ENCODE data around the gene PRIM1.
"Not testable (repeated sequence)": the region's sequence is repeated elsewhere in the genome, so short reads cannot be mapped to it uniquely, and the experiment has no call there.

The PRIM1 gene

DNA sequence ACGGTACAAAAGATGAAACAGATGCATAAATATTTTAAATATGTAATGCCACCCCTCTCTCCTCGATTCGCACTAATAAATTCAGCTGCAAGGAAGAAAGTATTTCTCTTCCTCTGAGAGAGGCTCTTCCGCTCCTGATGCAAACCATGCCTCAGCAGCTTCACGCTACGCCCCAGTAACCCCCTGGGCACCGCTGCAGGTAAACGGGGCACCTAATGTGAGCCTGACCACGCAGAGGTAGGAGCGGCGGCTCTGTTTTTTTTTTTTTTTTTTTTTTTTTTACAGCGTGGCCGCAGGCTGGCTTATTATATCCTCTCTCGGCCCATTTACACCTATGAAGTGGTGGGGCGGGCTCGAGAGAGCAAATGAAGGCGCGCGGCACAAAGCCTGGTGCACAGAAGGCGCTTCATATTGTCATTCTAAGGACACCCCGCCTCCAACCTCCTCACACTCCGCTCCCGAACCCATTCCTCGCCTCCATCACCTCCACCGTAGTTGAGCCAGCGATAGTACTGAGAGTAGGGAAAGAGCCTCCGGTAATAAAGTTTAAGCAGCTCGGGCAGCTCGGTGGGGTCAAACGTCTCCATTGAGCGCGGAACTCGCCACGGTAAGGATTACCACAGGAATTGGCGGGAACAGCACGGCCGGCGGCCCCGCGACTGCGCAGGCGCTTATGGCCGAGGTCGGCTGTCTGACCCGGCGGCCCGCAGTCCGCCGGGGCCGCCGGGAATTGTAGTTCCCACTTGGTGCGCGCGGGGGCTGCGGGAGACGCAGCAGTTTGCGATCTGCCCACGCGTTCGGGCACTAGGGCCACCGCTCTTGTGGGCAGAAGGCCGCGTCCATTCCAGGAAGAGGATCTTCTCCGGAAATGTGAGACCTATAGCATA lies at the start of gene PRIM1:
Gene PRIM1, minus strand, starts transcription at position 612 of the 887 bp plus-strand sequence. Its CDS starts 25 bp downstream, at position 587.
- DNase-seq (ENCODE audit: low spot score): peak; percentile 93
- TF ChIP-seq, protein P1, sequence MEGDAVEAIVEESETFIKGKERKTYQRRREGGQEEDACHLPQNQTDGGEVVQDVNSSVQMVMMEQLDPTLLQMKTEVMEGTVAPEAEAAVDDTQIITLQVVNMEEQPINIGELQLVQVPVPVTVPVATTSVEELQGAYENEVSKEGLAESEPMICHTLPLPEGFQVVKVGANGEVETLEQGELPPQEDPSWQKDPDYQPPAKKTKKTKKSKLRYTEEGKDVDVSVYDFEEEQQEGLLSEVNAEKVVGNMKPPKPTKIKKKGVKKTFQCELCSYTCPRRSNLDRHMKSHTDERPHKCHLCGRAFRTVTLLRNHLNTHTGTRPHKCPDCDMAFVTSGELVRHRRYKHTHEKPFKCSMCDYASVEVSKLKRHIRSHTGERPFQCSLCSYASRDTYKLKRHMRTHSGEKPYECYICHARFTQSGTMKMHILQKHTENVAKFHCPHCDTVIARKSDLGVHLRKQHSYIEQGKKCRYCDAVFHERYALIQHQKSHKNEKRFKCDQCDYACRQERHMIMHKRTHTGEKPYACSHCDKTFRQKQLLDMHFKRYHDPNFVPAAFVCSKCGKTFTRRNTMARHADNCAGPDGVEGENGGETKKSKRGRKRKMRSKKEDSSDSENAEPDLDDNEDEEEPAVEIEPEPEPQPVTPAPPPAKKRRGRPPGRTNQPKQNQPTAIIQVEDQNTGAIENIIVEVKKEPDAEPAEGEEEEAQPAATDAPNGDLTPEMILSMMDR (conservative IDR thresholded peaks at IDR 0.05; ENCODE audit: low read depth): no peak
- POLR2A ChIA-PET (ENCODE audit: low non-redundant PET): interaction anchor here (1.0 kb wide), 1 partner anchor 104 kb away, joined by 4 read pairs; no protein-coding TSS in a partner anchor
- H3K27ac ChIP-seq: peak within 1 kb of the TSS; percentile 85
- CTCF ChIA-PET: interaction anchor here (0.6 to 1.3 kb wide), 3 partner anchors 253 to 425 kb away, joined by 3 to 4 read pairs (median 3); no protein-coding TSS in a partner anchor

DNA sequence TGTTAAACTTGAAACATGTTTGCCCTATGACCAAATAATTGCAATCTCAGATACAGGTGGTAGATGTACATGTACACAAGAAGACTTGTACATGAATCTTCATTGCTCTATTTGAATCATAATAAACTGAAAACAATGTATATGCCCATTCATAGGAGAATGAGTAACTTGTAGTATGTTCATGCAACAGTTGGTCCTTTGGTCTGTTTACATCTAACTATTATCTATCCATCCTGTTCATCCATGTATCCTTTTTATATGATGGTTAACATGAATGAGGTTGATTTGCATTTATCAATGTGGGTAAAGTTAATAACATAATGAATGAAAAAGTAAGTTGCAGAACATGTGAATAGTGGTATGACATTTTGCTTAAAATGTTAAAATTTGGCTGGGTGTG lies 48.1 kb upstream of the PRIM1 start:
- TF ChIP-seq, protein P1 (conservative IDR thresholded peaks at IDR 0.05; ENCODE audit: low read depth): no peak
- no peak for DNase-seq (ENCODE audit: low spot score)
- CTCF ChIA-PET: no interaction called here
- POLR2A ChIA-PET (ENCODE audit: low non-redundant PET): no interaction called here
- H3K27ac ChIP-seq: no peak overlapping the region

DNA sequence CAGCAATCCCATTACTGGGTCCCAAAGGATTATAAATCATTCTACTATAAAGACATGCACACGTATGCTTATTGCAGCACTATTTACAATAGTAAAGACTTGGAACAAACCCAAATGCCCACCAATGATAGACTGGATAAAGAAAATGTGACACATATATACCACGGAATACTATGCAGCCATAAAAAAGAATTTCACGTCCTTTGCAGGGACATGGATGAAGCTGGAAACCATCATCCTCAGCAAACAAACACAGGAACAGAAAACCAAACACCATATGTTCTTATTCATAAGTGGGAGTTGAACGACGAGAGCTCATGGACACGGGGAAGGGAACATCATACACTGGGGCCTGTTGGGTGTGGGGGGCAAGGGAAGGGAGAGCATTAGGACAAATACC lies 47.2 kb upstream of the PRIM1 start:
- POLR2A ChIA-PET (ENCODE audit: low non-redundant PET); CTCF ChIA-PET; H3K27ac ChIP-seq; DNase-seq (ENCODE audit: low spot score): not testable (repeated sequence)

DNA sequence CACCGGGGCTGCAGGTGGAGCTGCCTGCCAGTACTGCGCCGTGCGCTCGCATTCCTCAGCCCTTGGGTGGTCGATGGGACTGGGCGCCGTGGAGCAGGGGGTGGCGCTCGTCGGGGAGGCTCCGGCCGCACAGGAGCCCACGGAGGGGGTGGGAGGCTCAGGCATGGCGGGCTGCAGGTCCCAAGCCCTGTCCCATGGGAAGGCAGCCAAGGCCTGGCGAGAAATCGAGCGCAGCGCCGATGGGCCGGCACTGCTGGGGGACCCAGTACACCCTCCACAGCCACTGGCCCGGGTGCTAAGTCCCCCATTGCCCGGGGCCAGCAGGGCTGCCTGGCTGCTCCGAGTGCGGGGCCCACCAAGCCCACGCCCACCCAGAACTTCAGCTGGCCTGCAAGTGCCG lies 43.7 kb upstream of the PRIM1 start:
- CTCF ChIA-PET; H3K27ac ChIP-seq; DNase-seq (ENCODE audit: low spot score); POLR2A ChIA-PET (ENCODE audit: low non-redundant PET): not testable (repeated sequence)

DNA sequence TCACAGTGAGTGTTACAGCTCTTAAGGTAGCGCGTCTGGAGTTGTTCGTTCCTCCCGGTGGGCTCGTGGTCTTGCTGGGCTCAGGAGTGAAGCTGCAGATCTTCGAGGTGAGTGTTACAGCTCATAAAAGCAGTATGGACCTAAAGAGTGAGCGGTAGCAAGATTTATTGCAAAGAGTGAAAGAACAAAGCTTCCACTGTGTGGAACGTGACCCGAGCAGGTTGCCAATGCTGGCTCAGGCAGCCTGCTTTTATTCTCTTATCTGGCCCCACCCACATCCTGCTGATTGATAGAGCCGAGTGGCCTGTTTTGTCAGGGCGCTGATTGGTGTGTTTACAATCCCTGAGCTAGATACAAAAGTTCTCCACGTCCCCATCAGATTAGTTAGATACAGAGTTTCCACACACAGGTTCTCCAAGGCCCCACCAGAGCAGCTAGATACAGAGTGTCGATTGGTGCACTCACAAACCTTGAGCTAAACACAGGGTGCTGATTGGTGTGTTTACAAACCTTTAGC lies 43.0 kb upstream of the PRIM1 start:
- CTCF ChIA-PET; DNase-seq (ENCODE audit: low spot score); H3K27ac ChIP-seq: not testable (repeated sequence)
- POLR2A ChIA-PET (ENCODE audit: low non-redundant PET): interaction anchor here (0.6 kb wide), 1 partner anchor 32 kb away, joined by 6 read pairs; the partner anchor contains the start of gene HSD17B6

DNA sequence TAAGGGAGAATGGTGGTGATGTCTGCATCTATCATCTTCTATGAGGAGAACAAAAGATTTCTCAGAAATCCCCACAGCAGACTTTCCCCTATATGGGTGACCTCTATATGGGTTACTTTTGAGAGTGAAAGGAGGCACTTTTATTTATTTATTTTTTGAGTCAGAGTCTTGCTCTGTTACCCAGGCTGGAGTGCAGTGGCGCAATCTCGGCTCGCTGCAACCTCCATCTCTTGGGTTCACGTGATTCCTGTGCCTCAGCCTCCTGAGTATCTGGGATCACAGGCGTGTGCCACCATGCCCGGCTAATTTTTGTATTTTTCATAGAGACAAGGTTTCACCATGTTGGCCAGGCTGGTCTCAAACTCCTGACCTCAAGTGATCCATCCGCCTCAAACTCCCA lies 41.0 kb upstream of the PRIM1 start:
- DNase-seq (ENCODE audit: low spot score); H3K27ac ChIP-seq; CTCF ChIA-PET; POLR2A ChIA-PET (ENCODE audit: low non-redundant PET): not testable (repeated sequence)

DNA sequence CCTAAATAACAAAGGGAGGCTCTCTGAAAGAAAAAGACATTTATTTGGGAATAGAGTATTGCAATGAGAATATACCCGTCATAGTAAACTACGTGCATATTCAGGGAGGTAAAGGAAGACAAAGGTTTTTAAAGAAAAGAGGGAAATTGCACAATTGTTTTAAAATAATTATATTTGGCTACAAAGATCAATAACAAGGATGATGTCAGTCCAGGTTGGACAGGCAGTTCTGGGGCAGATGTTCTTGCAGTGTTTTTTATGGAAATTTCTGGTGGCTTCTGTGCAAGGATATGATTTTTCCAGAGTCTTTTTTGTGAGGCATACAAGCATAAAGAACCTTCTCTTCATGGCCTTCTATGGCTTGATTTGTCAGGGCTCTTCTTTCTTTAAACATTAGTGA lies 40.6 kb upstream of the PRIM1 start:
- no peak overlapping the region for H3K27ac ChIP-seq
- CTCF ChIA-PET: no interaction called here
- no peak for DNase-seq (ENCODE audit: low spot score)
- TF ChIP-seq, protein P1 (conservative IDR thresholded peaks at IDR 0.05; ENCODE audit: low read depth): no peak
- POLR2A ChIA-PET (ENCODE audit: low non-redundant PET): no interaction called here

DNA sequence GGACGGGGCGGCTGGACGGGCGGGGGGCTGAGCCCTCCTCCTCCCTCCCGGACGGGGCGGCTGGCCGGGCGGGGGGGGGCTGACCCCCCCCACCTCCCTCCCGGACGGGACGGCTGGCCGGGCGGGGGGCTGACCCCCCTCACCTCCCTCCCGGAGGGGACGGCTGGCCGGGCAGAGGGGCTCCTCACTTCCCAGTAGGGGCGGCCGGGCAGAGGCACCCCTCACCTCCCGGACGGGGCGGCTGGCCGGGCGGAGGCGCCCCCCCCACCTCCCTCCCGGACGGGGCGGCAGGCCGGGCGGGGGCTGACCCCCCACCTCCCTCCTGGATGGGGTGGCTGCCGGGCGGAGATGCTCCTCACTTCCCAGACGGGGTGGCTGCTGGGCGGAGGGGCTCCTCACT lies 37.3 kb upstream of the PRIM1 start:
- DNase-seq (ENCODE audit: low spot score): not testable (repeated sequence)

DNA sequence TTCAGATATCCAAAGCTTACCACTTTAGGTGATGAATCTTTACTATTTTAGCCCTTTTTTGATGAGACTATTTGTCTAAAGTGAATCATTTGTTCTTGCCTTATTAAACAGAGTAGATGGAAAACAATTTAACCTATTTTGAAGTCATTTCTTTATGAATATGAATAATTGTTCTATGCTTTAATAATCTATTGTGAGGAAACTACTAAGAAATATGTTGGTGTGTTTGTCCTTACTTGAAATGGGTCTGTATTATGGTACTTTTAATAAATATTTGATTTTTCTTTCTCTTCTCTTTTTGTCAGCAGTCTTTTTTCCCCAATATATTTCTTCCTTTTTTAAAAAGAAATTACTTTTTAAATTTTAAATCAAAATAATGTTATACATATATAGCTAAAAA lies 35.4 kb upstream of the PRIM1 start:
- CTCF ChIA-PET: no interaction called here
- no peak overlapping the region for H3K27ac ChIP-seq
- POLR2A ChIA-PET (ENCODE audit: low non-redundant PET): no interaction called here
- DNase-seq (ENCODE audit: low spot score): no peak
- TF ChIP-seq, protein P1 (conservative IDR thresholded peaks at IDR 0.05; ENCODE audit: low read depth): no peak

More for the DNA sequence above, 37.3 kb upstream of the PRIM1 start:
- H3K27ac ChIP-seq; CTCF ChIA-PET; POLR2A ChIA-PET (ENCODE audit: low non-redundant PET): not testable (repeated sequence)

Measured in RWPE1 (cell line).